Transverse colon (tissue), 4 donors: ENCODE measurements around the gene FXYD5. TPM values are rescaled to one million over a fixed set of nuclear protein-coding genes. Genes with fewer than 3 reads are reported as not detected.

Source experiments
- DNase-seq: peaks from one replicate; pipeline ENCODE4 v3.0.0-alpha.2; 2019
- H3K27ac ChIP-seq, 4 donors: fragments of 200-600 bp; sonication (generic); 2 replicates each; pipeline ENCODE4 v1.5.1; 2016 to 2018; ENCODE audit warnings: inconsistent platforms in 4 of 4
- H3K27me3 ChIP-seq: fragments of 200-600 bp; sonication (generic); 2 replicates; pipeline ENCODE4 v1.5.1; 2017; ENCODE audit warnings: inconsistent platforms
- H3K36me3 ChIP-seq, 4 donors: fragments of 200-600 bp; sonication (generic); 2 replicates each; pipeline ENCODE4 v1.5.1; 2017 to 2019; ENCODE audit warnings: inconsistent platforms in 4 of 4
- H3K4me1 ChIP-seq, 4 donors: fragments of 200-600 bp; sonication (generic); 2 replicates each; pipeline ENCODE4 v1.5.1; 2017 to 2020; ENCODE audit warnings: inconsistent platforms in 4 of 4
- H3K4me3 ChIP-seq, 4 donors: fragments of 200-600 bp; sonication (generic); 1 replicate in 1 of 4; 2 replicates in 3 of 4; pipeline versions ENCODE4 v1.5.1 to v1.6.1; 2017 to 2019; ENCODE audit warnings: inconsistent platforms in 4 of 4
- H3K9me3 ChIP-seq, 2 donors: fragments of 200-600 bp; sonication (generic); 2 replicates each; pipeline ENCODE4 v1.5.1; 2017 to 2019; ENCODE audit warnings: inconsistent platforms in 2 of 2
- CTCF ChIP-seq, 5 experiments: fragments of 200-600 bp in 3 of 5; fragments of 450-650 bp in 2 of 5; sonication (generic) in 3 of 5; IDR thresholded peaks; 1 replicate in 2 of 5; 2 replicates in 3 of 5; pipeline ENCODE4 v1.5.1; 2016 to 2017; ENCODE audit warnings: antibody characterized with exemption in 5 of 5, inconsistent platforms in 3 of 5, mild to moderate bottlenecking in 2 of 5, moderate library complexity in 1 of 5
- EP300 ChIP-seq: sonication (generic); formaldehyde crosslinking; IDR thresholded peaks from one replicate; pipeline ENCODE4 v1.6.1; 2017; ENCODE audit warnings: antibody characterized with exemption, low read depth
- POLR2A ChIP-seq: fragments of 450-650 bp; IDR thresholded peaks from one replicate; pipeline ENCODE4 v1.6.1; 2016; ENCODE audit warnings: antibody characterized with exemption, mild to moderate bottlenecking, moderate library complexity
- POLR2AphosphoS5 ChIP-seq, 3 donors: sonication (generic); formaldehyde crosslinking; IDR thresholded peaks; one replicate each; pipeline ENCODE4 v1.6.1; 2016; ENCODE audit warnings: antibody characterized with exemption in 3 of 3
- WGBS, 2 donors: methylation state at CpG; one replicate each; pipeline ENCODE4 v1.1.5; 2018; ENCODE audit warnings: low coverage in 1 of 2; 5-methylcytosine and 5-hydroxymethylcytosine counted together
- in situ Hi-C, 4 donors: fragments of 200-750 bp; cut with MboI; loops; one replicate each; pipeline versions ENCODE4 v1.15.0 to v1.15.1; 2017; ENCODE audit warnings: low sequenced_read_pairs in 3 of 4, low pct_ligation_motif_present in 1 of 4, low pct_unique_long_range_greater_than_20kb in 1 of 4
- intact Hi-C: fragments of 100-400 bp; cut with DNase I; formaldehyde crosslinking; loops from one replicate; pipeline ENCODE4 v1.15.1; 2023; ENCODE audit warnings: low total_unique reads
- total RNA-seq, 4 donors: library from RNA; depleted of rRNA; stranded (reverse); fragments of >200 nt; gene quantifications; one replicate each; pipeline ENCODE4 v1.1.0, GENCODE V29; 2016

The FXYD5 gene
- total RNA-seq, 4 donors from 2014 or later: 2.0 to 57.2 (median 15.1) TPM

GRCh38 chr19:35160629-35161433 lies 6.3 kb downstream of the FXYD5 start:
- 87 to 90% methylated on average over 8 to 9 of the region's 9 CpGs for WGBS, 2 donors
- H3K4me1 ChIP-seq: peaks cover 0 to 4% (median under 1%) of the 10 kb centered on the region in 4 donors
- no peak for TF ChIP-seq POLR2A
- no peak for TF ChIP-seq EP300
- no peak for TF ChIP-seq POLR2AphosphoS5 (IDR thresholded peaks at IDR 0.05)
- no peak for TF ChIP-seq CTCF (IDR thresholded peaks at IDR 0.05)
- no peak overlapping the region for H3K4me3 ChIP-seq
- H3K9me3 ChIP-seq: no peaks in the 10 kb centered on the region
- H3K27me3 ChIP-seq: peaks cover 9% of the 10 kb centered on the region
- no peak for DNase-seq
- intact Hi-C loops (no loop called here), in situ Hi-C loops (no loop called here)
- peaks cover 0 to 13% (median 0%) of the 10 kb centered on the region in 4 donors for H3K36me3 ChIP-seq
- H3K27ac ChIP-seq: no peak overlapping the region

- TF ChIP-seq EP300: no peak
- TF ChIP-seq POLR2A: no peak
- H3K9me3 ChIP-seq: peaks cover 0 to 4% of the 10 kb centered on the region in 2 donors
- peaks cover 0 to 13% (median 0%) of the 10 kb centered on the region in 4 donors for H3K36me3 ChIP-seq
- no peak overlapping the region for H3K27ac ChIP-seq
- DNase-seq: no peak
- peaks cover 4% of the 10 kb centered on the region for H3K27me3 ChIP-seq
- intact Hi-C loops (no loop called here), in situ Hi-C loops (no loop called here)
- H3K4me1 ChIP-seq: no peaks in the 10 kb centered on the region
- WGBS, 2 donors: 90 to 98% methylated on average over 2 of the region's 2 CpGs
- H3K4me3 ChIP-seq: no peak overlapping the region
These were observed 6.9 kb downstream of the FXYD5 start for GRCh38 chr19:35161434-35161743.

GRCh38 chr19:35162471-35163326 lies 8.2 kb downstream of the FXYD5 start:
- Histone ChIP-seq H3K27me3 (peaks cover 4% of the 10 kb centered on the region), H3K4me3 (no peak overlapping the region), H3K27ac (no peak overlapping the region), H3K36me3 (peaks cover 0 to 13% (median 0%) of the 10 kb centered on the region in 4 donors), H3K9me3 (peaks cover 0 to 6% of the 10 kb centered on the region in 2 donors), H3K4me1 (no peaks in the 10 kb centered on the region)
- TF ChIP-seq POLR2AphosphoS5 (IDR thresholded peaks at IDR 0.05) (no peak), CTCF (IDR thresholded peaks at IDR 0.05) (no peak)
- intact Hi-C loops: no loop called here
- DNase-seq: no peak
- WGBS, 2 donors: 95 to 100% methylated on average over 1 to 6 of the region's 6 CpGs
- in situ Hi-C loops: no loop called here

GRCh38 chr19:35164418-35164817 lies 9.9 kb downstream of the FXYD5 start:
- Histone ChIP-seq H3K9me3 (peaks cover 0 to 6% of the 10 kb centered on the region in 2 donors), H3K27ac (no peak overlapping the region), H3K4me1 (no peaks in the 10 kb centered on the region), H3K4me3 (no peak overlapping the region), H3K36me3 (peaks cover 0 to 7% (median 0%) of the 10 kb centered on the region in 4 donors), H3K27me3 (no peaks in the 10 kb centered on the region)
- in situ Hi-C loops (no loop called here), intact Hi-C loops (no loop called here)
- TF ChIP-seq CTCF (IDR thresholded peaks at IDR 0.05) (no peak), POLR2A (no peak), EP300 (no peak), POLR2AphosphoS5 (IDR thresholded peaks at IDR 0.05) (no peak)
- DNase-seq: no peak
- WGBS, 2 donors: 33 to 98% methylated on average over 1 to 2 of the region's 2 CpGs
